ENCODE measurements around the gene CGNL1. TPM values are rescaled to one million over a fixed set of nuclear protein-coding genes. Genes with fewer than 3 reads are reported as not detected.

CGNL1 gene, protein sequence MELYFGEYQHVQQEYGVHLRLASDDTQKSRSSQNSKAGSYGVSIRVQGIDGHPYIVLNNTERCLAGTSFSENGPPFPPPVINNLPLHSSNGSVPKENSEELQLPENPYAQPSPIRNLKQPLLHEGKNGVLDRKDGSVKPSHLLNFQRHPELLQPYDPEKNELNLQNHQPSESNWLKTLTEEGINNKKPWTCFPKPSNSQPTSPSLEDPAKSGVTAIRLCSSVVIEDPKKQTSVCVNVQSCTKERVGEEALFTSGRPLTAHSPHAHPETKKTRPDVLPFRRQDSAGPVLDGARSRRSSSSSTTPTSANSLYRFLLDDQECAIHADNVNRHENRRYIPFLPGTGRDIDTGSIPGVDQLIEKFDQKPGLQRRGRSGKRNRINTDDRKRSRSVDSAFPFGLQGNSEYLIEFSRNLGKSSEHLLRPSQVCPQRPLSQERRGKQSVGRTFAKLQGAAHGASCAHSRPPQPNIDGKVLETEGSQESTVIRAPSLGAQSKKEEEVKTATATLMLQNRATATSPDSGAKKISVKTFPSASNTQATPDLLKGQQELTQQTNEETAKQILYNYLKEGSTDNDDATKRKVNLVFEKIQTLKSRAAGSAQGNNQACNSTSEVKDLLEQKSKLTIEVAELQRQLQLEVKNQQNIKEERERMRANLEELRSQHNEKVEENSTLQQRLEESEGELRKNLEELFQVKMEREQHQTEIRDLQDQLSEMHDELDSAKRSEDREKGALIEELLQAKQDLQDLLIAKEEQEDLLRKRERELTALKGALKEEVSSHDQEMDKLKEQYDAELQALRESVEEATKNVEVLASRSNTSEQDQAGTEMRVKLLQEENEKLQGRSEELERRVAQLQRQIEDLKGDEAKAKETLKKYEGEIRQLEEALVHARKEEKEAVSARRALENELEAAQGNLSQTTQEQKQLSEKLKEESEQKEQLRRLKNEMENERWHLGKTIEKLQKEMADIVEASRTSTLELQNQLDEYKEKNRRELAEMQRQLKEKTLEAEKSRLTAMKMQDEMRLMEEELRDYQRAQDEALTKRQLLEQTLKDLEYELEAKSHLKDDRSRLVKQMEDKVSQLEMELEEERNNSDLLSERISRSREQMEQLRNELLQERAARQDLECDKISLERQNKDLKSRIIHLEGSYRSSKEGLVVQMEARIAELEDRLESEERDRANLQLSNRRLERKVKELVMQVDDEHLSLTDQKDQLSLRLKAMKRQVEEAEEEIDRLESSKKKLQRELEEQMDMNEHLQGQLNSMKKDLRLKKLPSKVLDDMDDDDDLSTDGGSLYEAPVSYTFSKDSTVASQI
- total RNA-seq: 1 to 10 TPM; 1.6 to 3.3 (median 2.6) TPM

DNA sequence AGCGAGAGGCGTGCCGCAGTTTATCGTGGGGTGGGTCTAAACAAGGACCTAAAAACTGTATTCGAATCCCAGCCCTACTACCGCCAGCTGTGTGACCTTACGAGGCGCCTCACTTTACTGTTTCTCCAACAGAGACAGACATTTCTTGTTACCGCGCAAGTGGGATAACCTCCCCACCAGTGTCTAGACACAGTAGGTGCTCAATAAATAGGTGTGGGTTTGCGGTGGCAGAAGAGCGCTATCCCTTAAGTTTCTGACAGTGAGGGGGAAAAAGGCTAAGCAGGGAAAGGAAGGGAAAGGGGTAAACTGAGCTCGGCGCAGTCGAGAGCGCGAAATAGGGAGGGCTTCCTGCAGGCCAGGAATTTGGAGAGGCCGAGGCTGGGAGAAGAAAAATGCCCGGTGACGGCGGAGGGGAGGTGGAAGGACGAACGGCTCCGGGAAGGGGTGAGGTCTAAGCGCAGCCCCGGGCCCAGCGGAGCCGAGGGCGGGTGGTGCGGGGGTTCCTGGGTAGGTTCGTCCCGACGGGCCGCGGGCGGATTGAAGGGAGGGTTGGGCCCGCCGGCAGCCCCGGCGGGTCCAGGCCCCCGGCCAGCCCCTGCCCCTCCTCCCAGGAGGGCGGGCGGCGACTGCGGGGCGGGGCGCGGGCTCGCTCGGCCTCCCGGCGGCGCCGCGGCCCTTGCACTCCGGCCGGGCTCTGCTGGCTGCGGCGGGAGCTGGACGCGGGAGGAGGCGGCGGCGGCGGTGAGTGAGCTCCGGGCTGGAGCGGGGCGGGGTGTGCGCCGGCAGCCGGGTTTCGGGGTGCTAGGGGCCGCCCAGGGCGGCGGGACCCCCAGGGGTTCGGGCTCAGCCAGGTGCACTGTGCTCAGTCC lies at the start of gene CGNL1:
TSS of gene CGNL1 (plus strand) at position 679 of the 869 bp plus-strand sequence. CDS start 61,495 bp downstream, outside the sequence.
- TF ChIP-seq, protein P1, sequence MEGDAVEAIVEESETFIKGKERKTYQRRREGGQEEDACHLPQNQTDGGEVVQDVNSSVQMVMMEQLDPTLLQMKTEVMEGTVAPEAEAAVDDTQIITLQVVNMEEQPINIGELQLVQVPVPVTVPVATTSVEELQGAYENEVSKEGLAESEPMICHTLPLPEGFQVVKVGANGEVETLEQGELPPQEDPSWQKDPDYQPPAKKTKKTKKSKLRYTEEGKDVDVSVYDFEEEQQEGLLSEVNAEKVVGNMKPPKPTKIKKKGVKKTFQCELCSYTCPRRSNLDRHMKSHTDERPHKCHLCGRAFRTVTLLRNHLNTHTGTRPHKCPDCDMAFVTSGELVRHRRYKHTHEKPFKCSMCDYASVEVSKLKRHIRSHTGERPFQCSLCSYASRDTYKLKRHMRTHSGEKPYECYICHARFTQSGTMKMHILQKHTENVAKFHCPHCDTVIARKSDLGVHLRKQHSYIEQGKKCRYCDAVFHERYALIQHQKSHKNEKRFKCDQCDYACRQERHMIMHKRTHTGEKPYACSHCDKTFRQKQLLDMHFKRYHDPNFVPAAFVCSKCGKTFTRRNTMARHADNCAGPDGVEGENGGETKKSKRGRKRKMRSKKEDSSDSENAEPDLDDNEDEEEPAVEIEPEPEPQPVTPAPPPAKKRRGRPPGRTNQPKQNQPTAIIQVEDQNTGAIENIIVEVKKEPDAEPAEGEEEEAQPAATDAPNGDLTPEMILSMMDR (IDR thresholded peaks at IDR 0.05; ENCODE audit: low read depth): no peak

DNA sequence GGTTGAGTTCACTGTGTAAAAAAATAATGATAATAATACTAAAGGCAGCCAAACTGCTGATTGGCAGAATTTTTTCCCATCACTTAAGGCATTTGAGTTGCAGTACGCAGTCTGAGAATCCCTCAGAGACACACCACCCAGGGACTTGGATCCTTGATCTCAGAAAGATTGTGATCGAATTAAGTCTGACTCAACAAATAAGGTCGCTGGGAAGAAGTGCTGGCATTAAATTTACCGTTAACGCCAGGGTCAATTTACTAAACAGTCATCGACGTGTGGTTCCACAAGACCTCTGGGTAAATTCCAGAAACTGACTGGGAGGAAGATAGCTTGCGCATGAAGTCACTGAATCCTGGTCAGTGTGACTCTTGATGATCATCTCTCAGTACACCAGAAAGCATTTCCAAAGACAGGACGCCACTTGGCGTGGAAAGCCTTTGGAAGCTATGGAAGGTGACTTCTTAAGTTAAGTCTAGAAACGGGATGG lies 48.3 kb upstream of the CGNL1 start:
- TF ChIP-seq, protein P1 (IDR thresholded peaks at IDR 0.05; ENCODE audit: low read depth): no peak

DNA sequence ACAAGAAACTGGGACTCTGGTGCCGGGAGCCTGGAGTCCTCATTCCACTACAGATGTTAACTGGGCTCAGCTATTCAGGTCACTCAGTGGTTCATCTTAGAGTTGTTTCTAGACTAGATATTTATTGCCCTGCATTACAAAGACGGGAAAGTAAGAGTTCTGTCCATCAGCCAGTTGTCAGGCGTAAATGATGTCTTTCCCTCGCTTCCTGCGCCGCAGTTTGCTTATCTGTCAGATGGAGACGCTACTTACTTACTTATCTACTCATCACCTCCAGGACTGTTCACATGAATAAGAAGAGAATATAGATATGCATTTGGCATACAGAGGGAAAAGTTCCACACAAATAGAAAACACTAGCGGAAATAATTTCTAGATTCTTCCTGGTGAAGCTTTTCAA lies 47.8 kb upstream of the CGNL1 start:
- TF ChIP-seq, protein P1 (IDR thresholded peaks at IDR 0.05; ENCODE audit: low read depth): no peak

DNA sequence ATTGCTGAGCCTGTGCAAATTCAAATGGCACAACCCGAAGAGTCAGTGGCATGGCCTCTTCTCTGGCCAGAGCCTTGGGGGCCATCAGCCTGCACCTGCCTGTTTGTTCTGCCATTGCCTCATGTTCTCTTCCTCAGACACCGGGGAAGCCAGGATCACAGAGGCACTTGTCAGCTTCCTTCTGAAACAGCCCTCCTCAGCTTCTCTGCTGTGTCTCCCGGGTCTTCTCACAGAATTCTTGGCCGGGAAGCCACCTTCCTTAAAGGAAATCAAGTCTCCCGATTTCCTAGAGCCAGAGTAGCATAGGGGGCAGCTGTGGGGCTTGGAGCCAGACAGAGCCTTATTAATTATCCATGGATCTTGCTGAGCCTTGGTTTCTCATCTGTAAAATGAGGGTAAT lies 47.4 kb upstream of the CGNL1 start:
- TF ChIP-seq, protein P1 (IDR thresholded peaks at IDR 0.05; ENCODE audit: low read depth): no peak

DNA sequence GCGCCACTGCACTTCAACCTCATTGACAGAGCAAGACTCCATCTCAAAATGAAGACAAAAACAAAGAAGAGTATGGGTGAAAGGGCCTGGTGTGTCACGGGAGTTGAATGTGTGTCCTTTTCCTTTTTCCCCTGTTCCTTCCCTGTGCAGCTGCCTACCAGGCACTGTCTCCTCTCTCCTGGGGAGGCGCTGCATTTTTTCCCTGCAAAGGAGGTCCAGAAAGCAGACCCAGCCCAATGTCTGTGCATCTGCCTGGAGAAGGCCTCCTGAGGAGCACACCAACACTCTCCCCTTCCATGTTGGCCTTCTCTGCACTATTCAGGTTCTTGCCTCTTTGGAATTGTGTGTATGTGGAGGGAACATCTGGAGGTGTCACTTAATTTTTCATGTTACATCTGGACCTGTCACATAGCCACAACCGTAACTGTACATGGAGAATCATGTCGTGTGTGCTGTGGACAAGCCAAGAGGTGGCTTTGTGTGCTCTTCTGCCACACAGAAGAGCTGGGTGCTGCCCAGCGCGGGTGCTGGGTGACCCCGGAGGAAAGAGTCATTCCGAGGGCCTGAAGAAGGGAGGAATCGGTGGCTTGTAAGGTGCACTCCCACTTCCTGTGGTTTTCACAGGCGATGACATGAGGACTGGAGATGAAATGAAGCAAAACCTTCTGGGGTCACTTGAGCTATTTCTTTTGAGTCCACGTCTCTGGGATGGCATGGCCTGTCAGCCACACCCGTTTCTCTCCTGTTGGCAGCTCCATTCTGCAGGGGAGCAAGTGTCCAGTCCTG lies 46.5 kb upstream of the CGNL1 start:
- TF ChIP-seq, protein P1 (IDR thresholded peaks at IDR 0.05; ENCODE audit: low read depth): no peak
